NCI-H2081 (cell line): ENCODE results near the gene TRAM2.

Source experiments
- DNase-seq, 2 experiments: peaks; one replicate each; lab custom pipeline; 2025; lab: John Stamatoyannopoulos, UW

TRAM2 gene

DNA sequence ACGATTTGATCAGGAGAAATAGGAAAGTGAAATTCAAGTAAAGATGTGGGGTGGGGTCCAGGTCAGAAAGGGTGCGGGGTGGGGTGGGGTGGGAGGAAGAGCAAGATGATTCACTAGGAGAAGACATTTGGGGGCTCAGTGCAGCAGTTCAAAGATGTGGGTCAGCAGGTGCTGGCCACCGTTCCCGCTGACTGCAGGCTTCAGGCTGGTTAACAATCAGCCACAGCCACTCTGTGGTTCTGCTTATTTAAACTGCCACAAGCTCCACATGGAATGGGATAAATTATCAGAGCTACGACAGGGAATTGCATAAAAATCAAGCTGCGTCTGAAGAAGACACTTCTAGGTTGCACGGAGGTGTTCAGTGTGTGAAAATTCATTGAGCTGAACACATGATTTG is 49.4 kb downstream of the TRAM2 start:
- no peak for DNase-seq

DNA sequence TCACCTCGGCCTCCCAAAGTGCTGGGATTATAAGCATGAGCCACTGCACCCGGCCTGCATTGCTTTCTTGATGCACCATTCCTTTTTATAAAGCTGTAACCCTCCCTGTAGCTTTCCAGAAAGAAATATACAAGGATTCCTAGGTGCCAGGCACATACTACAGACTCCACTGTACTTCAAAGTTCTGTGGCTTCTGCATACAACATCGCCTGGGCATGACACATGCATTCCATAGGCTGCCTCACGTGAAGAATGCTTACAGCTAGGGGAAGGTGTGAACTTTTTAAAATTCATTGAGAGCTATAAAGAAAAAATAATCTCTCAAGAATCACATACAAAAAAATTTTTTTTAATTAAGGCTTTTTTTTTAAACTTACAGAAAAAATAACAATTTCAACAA is 50.2 kb downstream of the TRAM2 start:
- DNase-seq: no peak

DNA sequence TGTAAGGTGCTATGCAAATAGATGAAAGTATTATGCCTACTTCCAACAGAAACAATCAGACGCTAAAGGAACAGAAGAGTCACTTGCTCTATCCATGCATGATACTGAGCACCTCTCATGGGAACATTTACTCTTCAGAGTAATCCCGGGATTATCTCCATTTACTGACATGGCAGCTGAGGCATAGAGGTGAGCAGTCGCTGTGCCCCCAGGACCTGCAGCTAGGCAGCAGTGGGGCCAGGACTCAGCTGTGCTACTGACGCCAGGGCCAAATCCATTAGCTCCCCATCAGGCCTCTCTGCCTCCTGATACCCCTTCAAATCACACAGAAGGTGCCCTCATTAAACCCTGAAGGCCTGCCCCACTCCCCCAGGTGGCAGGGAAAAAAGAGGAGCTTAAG is 51.9 kb downstream of the TRAM2 start:
- DNase-seq: no peak

DNA sequence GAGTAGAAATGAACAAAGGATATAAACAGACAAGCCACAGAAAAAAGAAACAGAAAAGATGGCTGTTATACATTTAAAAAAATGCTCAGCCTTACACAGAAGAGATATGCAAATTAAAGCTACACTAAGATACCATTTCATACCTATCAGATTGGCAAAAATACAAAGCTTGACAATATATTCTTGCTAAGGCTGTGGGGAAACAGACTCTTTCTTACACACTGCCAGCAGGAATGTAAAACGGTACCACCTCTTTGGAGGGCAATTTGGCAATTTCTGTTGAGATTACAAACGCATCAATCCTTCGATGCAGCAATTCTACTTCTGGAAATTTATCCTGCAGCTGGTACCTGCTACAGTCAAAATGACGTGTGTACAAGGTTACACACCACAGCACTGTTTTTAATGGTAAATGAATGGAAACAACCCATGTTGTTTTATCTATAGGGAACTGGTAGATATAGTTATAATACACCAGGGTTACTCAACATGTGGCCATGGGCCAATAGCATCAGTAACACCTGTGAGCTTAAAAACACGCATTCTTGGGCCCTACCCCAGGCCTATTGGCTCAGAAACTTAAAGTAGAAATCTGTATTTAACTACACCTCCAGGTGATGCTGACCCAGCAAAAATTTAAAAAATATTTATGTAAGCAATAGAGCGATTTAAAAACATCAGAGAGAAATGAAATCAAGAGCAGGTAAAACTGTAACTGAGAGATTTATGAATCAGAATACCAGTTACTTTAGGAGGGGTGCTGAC is 53.3 kb downstream of the TRAM2 start:
- DNase-seq: no peak

DNA sequence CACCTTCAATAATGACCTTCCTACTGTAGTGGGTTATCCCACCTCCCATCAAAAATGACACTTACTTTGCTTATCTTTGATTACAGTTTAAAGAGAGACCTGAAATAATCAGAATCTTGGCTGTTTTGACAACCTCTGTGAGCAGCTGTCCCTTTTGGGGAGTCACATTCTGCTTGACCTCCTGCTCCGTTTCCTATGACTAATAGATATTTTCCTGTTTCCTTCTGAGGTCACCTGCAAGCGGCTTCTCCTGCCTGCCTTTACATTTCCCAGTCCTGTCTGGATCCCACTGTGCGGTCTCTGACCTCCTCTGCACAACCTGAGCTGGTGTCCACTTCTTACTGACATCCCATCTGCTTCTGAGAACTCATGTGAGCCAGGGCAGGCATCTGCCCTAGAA is 54.2 kb downstream of the TRAM2 start:
- DNase-seq: no peak

GRCh38 chr6:52522151-52522626 is 54.7 kb downstream of the TRAM2 start:
- no peak for DNase-seq

GRCh38 chr6:52519618-52520017 is 57.2 kb downstream of the TRAM2 start:
- DNase-seq: no peak

GRCh38 chr6:52518279-52518945 is 58.4 kb downstream of the TRAM2 start:
- no peak for DNase-seq

GRCh38 chr6:52517502-52518278 is 59.2 kb downstream of the TRAM2 start:
- DNase-seq: peak in 1 of 2 experiments; percentile 5

DNA sequence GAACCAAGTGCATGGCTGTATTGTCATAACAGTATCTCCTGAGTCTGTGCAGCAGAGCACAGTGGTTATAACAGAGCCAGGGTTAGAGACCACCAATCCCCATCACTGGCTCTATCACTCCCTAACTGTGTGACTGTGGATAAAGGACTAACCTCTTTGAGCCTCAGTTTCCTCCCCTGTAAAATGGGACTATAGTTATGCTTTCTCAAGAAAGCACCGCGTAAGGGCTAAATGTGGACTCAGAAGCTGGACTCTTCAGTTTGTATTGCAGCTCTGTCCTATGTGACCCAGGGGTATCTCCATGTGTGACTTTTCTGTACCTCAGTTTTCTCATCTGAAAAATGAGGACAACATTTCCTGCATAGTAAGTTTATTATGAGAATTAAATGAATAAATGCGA is 59.9 kb downstream of the TRAM2 start:
- no peak for DNase-seq

- DNase-seq: no peak
These were observed 60.6 kb downstream of the TRAM2 start for GRCh38 chr6:52516269-52516668.

DNA sequence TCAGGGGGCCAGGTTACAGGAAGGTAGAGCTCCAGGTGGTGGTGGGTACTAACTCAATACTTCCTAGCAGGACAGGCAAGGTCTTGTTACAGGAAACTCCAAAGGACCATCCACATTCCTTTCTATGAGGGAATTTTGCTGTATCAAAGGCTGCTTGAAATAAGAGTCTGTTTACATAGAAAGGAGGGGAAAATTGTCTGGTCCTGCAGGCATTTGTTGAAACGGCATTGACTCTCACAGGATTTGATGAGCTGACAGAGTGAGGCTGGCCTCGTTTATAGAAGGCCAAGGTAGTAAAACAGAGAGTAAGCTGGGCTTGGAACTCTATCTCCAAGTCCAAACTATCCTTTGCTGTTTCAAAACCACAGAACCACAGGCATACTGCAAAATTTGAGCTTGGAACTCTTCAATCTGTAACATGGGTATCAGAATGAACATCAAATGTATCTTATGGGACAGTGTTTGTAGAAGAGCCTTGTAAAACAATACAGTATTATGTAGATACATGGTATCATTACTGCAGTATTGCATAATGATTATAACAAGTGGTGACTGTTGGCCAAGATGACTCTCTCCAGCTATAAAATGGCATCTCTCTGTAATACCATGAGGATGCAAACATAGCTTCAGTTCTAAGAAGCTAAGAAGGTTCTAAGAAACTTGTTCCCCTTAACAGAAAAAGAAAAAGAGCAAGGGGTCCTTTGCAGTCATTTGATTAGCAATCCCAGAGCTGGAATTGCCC is 61.5 kb downstream of the TRAM2 start:
- DNase-seq: no peak

- no peak for DNase-seq
These were observed 62.3 kb downstream of the TRAM2 start for GRCh38 chr6:52514514-52514913.

DNA sequence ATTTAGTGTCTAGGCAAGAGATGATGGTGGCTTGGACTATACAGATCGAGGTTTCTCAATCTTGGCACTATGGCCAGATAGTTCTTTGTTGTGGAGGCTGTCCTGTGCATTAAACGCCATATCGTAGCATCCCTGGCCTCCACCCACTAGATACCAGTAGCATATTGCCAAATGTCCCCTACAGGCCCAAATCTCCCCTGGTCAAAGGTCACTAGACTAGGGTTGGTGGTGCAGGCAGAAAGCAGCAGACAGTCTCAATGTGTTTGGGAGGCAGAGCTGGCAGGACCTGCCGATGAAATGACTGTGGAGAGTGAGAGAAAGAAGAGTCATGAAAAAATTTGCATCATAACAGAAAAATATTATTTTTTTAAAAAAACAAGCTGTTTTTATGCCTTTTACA is 63.0 kb downstream of the TRAM2 start:
- no peak for DNase-seq

DNA sequence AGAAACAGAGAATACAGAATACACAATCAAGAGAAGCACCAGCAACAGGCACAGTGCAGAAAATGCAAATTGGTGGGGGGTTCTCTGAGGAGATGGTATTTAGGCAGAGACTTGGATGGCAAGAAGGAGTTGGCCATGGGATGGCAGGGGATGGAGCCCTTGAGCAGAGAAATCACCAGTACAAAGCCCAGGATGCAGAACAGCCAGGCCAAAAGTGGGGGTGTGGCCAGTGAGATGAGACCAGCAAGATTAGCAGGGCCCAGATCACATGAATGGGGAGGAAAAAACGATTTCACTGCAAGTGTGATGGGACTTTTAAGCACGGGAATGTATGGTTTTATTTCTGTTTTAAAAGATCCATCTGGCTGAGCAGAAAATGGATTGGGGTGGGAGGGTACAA is 63.4 kb downstream of the TRAM2 start:
- DNase-seq: no peak

- DNase-seq: no peak
These were observed 64.7 kb downstream of the TRAM2 start for GRCh38 chr6:52512199-52512598.

- no peak for DNase-seq
These were observed 65.2 kb downstream of the TRAM2 start for GRCh38 chr6:52511572-52512151.

DNA sequence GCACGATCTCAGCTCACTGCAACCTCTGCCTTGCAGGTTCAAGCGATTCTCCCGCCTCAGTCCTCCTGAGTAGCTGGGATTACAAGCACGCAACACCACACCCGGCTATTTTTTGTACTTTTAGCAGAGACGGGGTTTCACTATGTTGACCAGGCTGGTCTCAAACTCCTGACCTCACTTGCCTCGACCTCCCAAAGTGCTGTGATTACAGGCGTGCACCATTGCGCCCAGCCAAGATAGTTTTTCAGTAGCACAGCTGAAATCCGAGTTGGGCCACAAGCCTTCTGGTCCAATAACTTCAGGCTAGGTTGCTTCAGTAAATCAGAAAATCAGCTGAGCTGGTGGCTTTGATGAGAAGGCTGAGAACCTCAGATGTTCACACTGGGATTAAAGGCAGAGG is 65.7 kb downstream of the TRAM2 start:
- no peak for DNase-seq

- no peak for DNase-seq
These were observed 66.7 kb downstream of the TRAM2 start for GRCh38 chr6:52510213-52510562.

DNA sequence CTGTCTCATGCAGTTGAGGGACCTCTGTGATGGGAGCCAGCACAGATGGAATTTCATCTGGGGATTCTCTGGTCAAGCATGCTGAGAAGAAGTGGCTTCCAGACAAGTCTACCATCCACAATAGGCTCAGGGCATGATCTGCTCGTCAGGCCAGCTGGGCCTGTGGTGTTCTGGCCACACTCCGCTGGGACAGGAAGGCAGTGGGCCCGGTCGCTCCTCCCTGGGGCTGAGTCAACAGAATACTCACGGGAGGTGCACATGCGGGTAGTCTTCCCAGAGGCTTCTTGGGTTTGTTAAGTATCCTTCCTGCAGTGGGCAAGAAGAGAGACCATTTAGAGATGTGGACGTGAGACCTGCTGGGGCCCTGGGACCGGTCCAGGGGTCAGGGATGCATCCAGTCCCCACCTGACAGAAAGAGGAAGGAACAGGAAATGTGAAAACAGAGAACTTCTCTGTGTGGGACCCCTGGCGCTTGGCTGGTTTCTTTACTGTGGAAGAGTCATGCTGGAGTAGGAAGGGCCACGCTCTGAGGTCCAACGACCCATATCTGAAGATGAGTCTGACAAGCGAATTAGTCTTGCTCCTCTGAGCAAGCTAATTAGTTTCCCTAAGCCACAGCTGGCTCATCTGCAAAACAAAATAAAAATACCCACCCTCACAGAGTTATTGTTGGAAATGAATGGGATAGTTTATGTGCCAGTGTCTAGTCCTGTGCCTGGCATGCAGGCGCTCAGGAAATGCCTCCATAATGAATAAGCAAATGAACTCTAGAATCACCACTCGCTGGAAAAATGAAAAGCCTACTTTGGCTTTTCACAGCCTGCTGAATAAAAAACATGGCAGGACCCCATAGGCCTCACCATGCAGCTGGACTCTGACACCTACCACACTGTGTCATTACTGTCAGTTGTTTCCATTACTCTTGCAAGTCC is 67.3 kb downstream of the TRAM2 start:
- DNase-seq: no peak

DNA sequence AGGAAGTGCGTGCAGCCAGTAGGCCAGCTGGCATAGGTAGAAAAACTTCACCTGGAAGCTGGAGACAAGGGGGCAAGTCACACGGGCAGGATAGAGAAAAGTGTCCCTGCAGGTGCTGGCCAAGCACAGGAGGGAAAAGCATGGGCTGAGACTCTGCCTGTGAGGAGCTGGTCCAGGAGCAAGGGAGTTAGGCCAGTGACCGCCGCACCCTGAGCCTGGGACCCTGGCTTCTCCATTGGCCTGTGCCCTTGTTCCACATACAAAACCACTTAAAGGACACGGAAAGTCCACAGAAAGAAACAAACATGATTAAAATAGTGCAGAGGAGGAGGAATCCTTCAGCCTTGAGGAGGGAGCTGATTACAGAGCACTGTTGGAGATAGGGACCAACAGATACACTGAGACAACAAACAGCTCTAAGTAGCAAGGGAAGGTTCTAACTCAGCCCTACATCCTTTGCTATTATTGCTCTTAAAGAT is 68.6 kb downstream of the TRAM2 start:
- DNase-seq: no peak
